Smooth muscle cell (in vitro differentiated cells): ENCODE data around the gene ATOSB. TPM values are rescaled to one million over a fixed set of nuclear protein-coding genes. Genes with fewer than 3 reads are reported as not detected.

Experiments
- DNase-seq: peaks from one replicate; lab custom pipeline; 2025; ENCODE audit not compliant: unreplicated experiment; lab: John Stamatoyannopoulos, UW
- H2AFZ ChIP-seq: fragments of 200-600 bp; sonication (generic); 2 replicates; pipeline ENCODE4 v1.6.0; 2016; ENCODE audit warnings: antibody characterized with exemption, low read depth, mild to moderate bottlenecking
- H3F3A ChIP-seq: fragments of 200-600 bp; sonication (generic); 2 replicates; pipeline ENCODE4 v1.6.0; 2017; ENCODE audit warnings: antibody characterized with exemption, low read depth
- H3K27ac ChIP-seq: fragments of 200-600 bp; sonication (generic); 2 replicates; pipeline ENCODE4 v1.5.1; 2016; ENCODE audit warnings: low read depth, mild to moderate bottlenecking
- H3K27me3 ChIP-seq: fragments of 200-600 bp; sonication (generic); 2 replicates; pipeline ENCODE4 v1.6.1; 2016; ENCODE audit warnings: low read depth, mild to moderate bottlenecking
- H3K36me3 ChIP-seq: fragments of 200-600 bp; sonication (generic); 2 replicates; pipeline ENCODE4 v1.5.1; 2016; ENCODE audit warnings: low read depth
- H3K4me1 ChIP-seq: fragments of 200-600 bp; sonication (generic); 2 replicates; pipeline ENCODE4 v1.5.1; 2016; ENCODE audit warnings: low read depth
- H3K4me2 ChIP-seq: fragments of 200-600 bp; sonication (generic); 2 replicates; pipeline ENCODE4 v1.6.0; 2016; ENCODE audit warnings: mild to moderate bottlenecking
- H3K4me3 ChIP-seq: fragments of 200-600 bp; sonication (generic); 2 replicates; pipeline ENCODE4 v1.5.1; 2016; ENCODE audit warnings: mild to moderate bottlenecking
- H3K79me2 ChIP-seq: fragments of 200-600 bp; sonication (generic); 2 replicates; pipeline ENCODE4 v1.6.0; 2016; ENCODE audit warnings: low read depth, mild to moderate bottlenecking
- H3K9ac ChIP-seq: fragments of 200-600 bp; sonication (generic); 2 replicates; pipeline ENCODE4 v1.6.0; 2016; ENCODE audit warnings: low read depth
- H3K9me3 ChIP-seq: fragments of 200-600 bp; sonication (generic); replicated peaks from 2 replicates; pipeline ENCODE4 v1.5.1; 2016; ENCODE audit warnings: low read depth
- H4K20me1 ChIP-seq: fragments of 200-600 bp; sonication (generic); 2 replicates; pipeline ENCODE4 v1.6.0; 2016; ENCODE audit warnings: low read depth
- CTCF ChIP-seq: fragments of 200-600 bp; sonication (generic); IDR thresholded peaks from 2 replicates; pipeline ENCODE4 v1.5.1; 2017; ENCODE audit warnings: borderline replicate concordance, mild to moderate bottlenecking, antibody characterized with exemption; ENCODE audit not compliant: insufficient read depth, poor library complexity, severe bottlenecking
- WGBS: methylation state at CpG from one replicate; pipeline ENCODE4 v1.1.7; 2016; ENCODE audit warnings: low lambda C conversion rate; 5-methylcytosine and 5-hydroxymethylcytosine counted together
- polyA plus RNA-seq: library from polyadenylated mRNA; unstranded; fragments of >200 nt; fragmentation: Nextera tagmentation; extraction: Ambion mirVana; gene quantifications from 2 replicates; pipeline ENCODE4 v1.2.1, GENCODE V29; 2016
- total RNA-seq: library from RNA; depleted of rRNA; stranded (reverse); fragments of >200 nt; gene quantifications from 2 replicates; pipeline ENCODE4 v1.2.3, GENCODE V29; 2014

The ATOSB gene
- total and polyA plus RNA-seq, 2 experiments from 2014 or later: 30.2 to 39.9 TPM

- Histone ChIP-seq H3K27ac (no peak overlapping the region), H3K79me2 (peaks cover 95% of the 10 kb centered on the region), H3K4me2 (no peak overlapping the region), H2AFZ (no peak overlapping the region), H3K9me3 (no peaks in the 10 kb centered on the region), H3K27me3 (peaks cover under 1% of the 10 kb centered on the region), H3K36me3 (peaks cover 31% of the 10 kb centered on the region), H3K4me3 (no peak overlapping the region), H3K9ac (no peak overlapping the region), H3K4me1 (peaks cover 18% of the 10 kb centered on the region), H4K20me1 (peaks cover 100% of the 10 kb centered on the region), H3F3A (peaks cover 6% of the 10 kb centered on the region)
- no peak for TF ChIP-seq CTCF
- no peak for DNase-seq
- WGBS: 100% methylated on average over 1 of the region's 1 CpG
Measured at GRCh38 chr9:35067056-35067455, 48.6 kb downstream of the ATOSB start.

GRCh38 chr9:35060548-35061207 is 55.0 kb downstream of the ATOSB start:
- DNase-seq: no peak
- no peaks in the 10 kb centered on the region for H3K4me1 ChIP-seq
- no peak overlapping the region for H3K4me2 ChIP-seq
- peaks cover 21% of the 10 kb centered on the region for H3F3A ChIP-seq
- no peak overlapping the region for H3K27ac ChIP-seq
- H2AFZ ChIP-seq: no peak overlapping the region
- peaks cover 41% of the 10 kb centered on the region for H3K79me2 ChIP-seq
- no peaks in the 10 kb centered on the region for H3K9me3 ChIP-seq
- H3K27me3 ChIP-seq: no peaks in the 10 kb centered on the region
- no peak overlapping the region for H3K4me3 ChIP-seq
- H3K36me3 ChIP-seq: peaks cover 71% of the 10 kb centered on the region
- no peak for TF ChIP-seq CTCF
- peaks cover 96% of the 10 kb centered on the region for H4K20me1 ChIP-seq
- H3K9ac ChIP-seq: no peak overlapping the region
- over 99% methylated on average over 11 of the region's 11 CpGs for WGBS

- 98% methylated on average over 10 of the region's 10 CpGs for WGBS
- no peak overlapping the region for H3K27ac ChIP-seq
- no peak overlapping the region for H2AFZ ChIP-seq
- no peak for TF ChIP-seq CTCF
- H3K4me2 ChIP-seq: no peak overlapping the region
- H3K36me3 ChIP-seq: peaks cover 68% of the 10 kb centered on the region
- H3K4me1 ChIP-seq: no peaks in the 10 kb centered on the region
- H3K79me2 ChIP-seq: peaks cover 31% of the 10 kb centered on the region
- no peaks in the 10 kb centered on the region for H3K9me3 ChIP-seq
- H3K4me3 ChIP-seq: no peak overlapping the region
- peaks cover 21% of the 10 kb centered on the region for H3F3A ChIP-seq
- peaks cover 87% of the 10 kb centered on the region for H4K20me1 ChIP-seq
- DNase-seq: no peak
- H3K27me3 ChIP-seq: no peaks in the 10 kb centered on the region
- no peak overlapping the region for H3K9ac ChIP-seq
Measured at GRCh38 chr9:35059438-35059837, 56.2 kb downstream of the ATOSB start.

GRCh38 chr9:35057271-35057620 is 58.4 kb downstream of the ATOSB start:
- TF ChIP-seq CTCF: no peak
- Histone ChIP-seq H3K36me3 (peaks cover 50% of the 10 kb centered on the region), H3K27me3 (no peaks in the 10 kb centered on the region), H3F3A (peaks cover 21% of the 10 kb centered on the region), H4K20me1 (peaks cover 78% of the 10 kb centered on the region), H3K27ac (no peak overlapping the region), H3K79me2 (peaks cover 9% of the 10 kb centered on the region), H3K4me3 (no peak overlapping the region), H3K9me3 (no peaks in the 10 kb centered on the region), H3K9ac (no peak overlapping the region), H2AFZ (no peak overlapping the region), H3K4me1 (no peaks in the 10 kb centered on the region), H3K4me2 (no peak overlapping the region)
- whole genome bisulfite sequencing: 98% methylated on average over 8 of the region's 8 CpGs
- no peak for DNase-seq
